ENCODE results near the gene FASN. TPM values are rescaled to one million over a fixed set of nuclear protein-coding genes. Genes with fewer than 3 reads are reported as not detected.

The FASN gene
- total and polyA plus RNA-seq, 2 of the 13 experiments (the other 11 are each of a cell fraction or from before 2014, with no cell fraction given): 51.7 to 101 TPM

- TF ChIP-seq HNF4G (IDR thresholded peaks at IDR 0.05; ENCODE audit: borderline replicate concordance, low read depth, low read length) (no peak; the same call in 1 of the 2 replicates), HNF4G (CRISPR knock-in tag; IDR thresholded peaks at IDR 0.05; ENCODE audit: borderline replicate concordance, low read depth) (peak; percentile 44; the same call in 1 of the 2 replicates), PCBP1 (IDR thresholded peaks at IDR 0.05; ENCODE audit: borderline replicate concordance, low read depth, low read length) (no peak), HOXA7 (CRISPR knock-in tag; IDR thresholded peaks at IDR 0.05) (no peak), SUZ12 (IDR thresholded peaks at IDR 0.05; ENCODE audit: low read depth, low read length) (no peak), FLYWCH1 (CRISPR knock-in tag; IDR thresholded peaks at IDR 0.05) (0 out of 2 replicates have a peak, but pooled peaks have one; percentile 84), HHEX (CRISPR knock-in tag; IDR thresholded peaks at IDR 0.05) (no peak), SP5 (CRISPR knock-in tag; IDR thresholded peaks at IDR 0.05; ENCODE audit: borderline replicate concordance, low read depth) (peak; percentile 37; the same call in 1 of the 2 replicates), KLF16 (CRISPR knock-in tag; IDR thresholded peaks at IDR 0.05) (peak; percentile 23 to 66; a peak in 1 of 4 replicates), ELF1 (CRISPR knock-in tag; IDR thresholded peaks at IDR 0.05) (no peak), CBX1 (IDR thresholded peaks at IDR 0.05; ENCODE audit: low read depth) (peak; percentile 76), ZNF510 (CRISPR knock-in tag; IDR thresholded peaks at IDR 0.05; ENCODE audit: low read depth) (no peak), ATF6 (CRISPR knock-in tag; conservative IDR thresholded peaks at IDR 0.05) (no peak), NFE2 (CRISPR knock-in tag; IDR thresholded peaks at IDR 0.05) (no peak), ZNF891 (CRISPR knock-in tag; IDR thresholded peaks at IDR 0.05) (peak; percentile 9; the same call in 1 of the 2 replicates)
- TF ChIP-seq, protein P1, sequence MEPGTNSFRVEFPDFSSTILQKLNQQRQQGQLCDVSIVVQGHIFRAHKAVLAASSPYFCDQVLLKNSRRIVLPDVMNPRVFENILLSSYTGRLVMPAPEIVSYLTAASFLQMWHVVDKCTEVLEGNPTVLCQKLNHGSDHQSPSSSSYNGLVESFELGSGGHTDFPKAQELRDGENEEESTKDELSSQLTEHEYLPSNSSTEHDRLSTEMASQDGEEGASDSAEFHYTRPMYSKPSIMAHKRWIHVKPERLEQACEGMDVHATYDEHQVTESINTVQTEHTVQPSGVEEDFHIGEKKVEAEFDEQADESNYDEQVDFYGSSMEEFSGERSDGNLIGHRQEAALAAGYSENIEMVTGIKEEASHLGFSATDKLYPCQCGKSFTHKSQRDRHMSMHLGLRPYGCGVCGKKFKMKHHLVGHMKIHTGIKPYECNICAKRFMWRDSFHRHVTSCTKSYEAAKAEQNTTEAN (CRISPR knock-in tag; conservative IDR thresholded peaks at IDR 0.05): peak; percentile 86
- TF ChIP-seq, protein P2, sequence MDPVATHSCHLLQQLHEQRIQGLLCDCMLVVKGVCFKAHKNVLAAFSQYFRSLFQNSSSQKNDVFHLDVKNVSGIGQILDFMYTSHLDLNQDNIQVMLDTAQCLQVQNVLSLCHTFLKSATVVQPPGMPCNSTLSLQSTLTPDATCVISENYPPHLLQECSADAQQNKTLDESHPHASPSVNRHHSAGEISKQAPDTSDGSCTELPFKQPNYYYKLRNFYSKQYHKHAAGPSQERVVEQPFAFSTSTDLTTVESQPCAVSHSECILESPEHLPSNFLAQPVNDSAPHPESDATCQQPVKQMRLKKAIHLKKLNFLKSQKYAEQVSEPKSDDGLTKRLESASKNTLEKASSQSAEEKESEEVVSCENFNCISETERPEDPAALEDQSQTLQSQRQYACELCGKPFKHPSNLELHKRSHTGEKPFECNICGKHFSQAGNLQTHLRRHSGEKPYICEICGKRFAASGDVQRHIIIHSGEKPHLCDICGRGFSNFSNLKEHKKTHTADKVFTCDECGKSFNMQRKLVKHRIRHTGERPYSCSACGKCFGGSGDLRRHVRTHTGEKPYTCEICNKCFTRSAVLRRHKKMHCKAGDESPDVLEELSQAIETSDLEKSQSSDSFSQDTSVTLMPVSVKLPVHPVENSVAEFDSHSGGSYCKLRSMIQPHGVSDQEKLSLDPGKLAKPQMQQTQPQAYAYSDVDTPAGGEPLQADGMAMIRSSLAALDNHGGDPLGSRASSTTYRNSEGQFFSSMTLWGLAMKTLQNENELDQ (CRISPR knock-in tag; IDR thresholded peaks at IDR 0.05; ENCODE audit: borderline replicate concordance): no peak
- TF ChIP-seq, protein P3, sequence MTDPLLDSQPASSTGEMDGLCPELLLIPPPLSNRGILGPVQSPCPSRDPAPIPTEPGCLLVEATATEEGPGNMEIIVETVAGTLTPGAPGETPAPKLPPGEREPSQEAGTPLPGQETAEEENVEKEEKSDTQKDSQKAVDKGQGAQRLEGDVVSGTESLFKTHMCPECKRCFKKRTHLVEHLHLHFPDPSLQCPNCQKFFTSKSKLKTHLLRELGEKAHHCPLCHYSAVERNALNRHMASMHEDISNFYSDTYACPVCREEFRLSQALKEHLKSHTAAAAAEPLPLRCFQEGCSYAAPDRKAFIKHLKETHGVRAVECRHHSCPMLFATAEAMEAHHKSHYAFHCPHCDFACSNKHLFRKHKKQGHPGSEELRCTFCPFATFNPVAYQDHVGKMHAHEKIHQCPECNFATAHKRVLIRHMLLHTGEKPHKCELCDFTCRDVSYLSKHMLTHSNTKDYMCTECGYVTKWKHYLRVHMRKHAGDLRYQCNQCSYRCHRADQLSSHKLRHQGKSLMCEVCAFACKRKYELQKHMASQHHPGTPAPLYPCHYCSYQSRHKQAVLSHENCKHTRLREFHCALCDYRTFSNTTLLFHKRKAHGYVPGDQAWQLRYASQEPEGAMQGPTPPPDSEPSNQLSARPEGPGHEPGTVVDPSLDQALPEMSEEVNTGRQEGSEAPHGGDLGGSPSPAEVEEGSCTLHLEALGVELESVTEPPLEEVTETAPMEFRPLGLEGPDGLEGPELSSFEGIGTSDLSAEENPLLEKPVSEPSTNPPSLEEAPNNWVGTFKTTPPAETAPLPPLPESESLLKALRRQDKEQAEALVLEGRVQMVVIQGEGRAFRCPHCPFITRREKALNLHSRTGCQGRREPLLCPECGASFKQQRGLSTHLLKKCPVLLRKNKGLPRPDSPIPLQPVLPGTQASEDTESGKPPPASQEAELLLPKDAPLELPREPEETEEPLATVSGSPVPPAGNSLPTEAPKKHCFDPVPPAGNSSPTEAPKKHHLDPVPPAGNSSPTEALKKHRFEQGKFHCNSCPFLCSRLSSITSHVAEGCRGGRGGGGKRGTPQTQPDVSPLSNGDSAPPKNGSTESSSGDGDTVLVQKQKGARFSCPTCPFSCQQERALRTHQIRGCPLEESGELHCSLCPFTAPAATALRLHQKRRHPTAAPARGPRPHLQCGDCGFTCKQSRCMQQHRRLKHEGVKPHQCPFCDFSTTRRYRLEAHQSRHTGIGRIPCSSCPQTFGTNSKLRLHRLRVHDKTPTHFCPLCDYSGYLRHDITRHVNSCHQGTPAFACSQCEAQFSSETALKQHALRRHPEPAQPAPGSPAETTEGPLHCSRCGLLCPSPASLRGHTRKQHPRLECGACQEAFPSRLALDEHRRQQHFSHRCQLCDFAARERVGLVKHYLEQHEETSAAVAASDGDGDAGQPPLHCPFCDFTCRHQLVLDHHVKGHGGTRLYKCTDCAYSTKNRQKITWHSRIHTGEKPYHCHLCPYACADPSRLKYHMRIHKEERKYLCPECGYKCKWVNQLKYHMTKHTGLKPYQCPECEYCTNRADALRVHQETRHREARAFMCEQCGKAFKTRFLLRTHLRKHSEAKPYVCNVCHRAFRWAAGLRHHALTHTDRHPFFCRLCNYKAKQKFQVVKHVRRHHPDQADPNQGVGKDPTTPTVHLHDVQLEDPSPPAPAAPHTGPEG (CRISPR knock-in tag; IDR thresholded peaks at IDR 0.05): peak; percentile 84
Measured at GRCh38 chr17:82098169-82098938, at the start of gene FASN (continued).

All from HepG2 (cell line).